ENCODE results near the gene UVSSA.

Gene UVSSA

GRCh38 chr4:1374706-1375045 is 27.7 kb downstream of the UVSSA start:
- ChIA-PET POLR2A (no interaction called here), CTCF (interaction anchor here (0.9 kb wide), 1 partner anchor 24 kb away, joined by 3 read pairs; no protein-coding TSS in a partner anchor)
- DNase-seq (ENCODE audit: low read depth, low spot score) = no peak
- no peak for TF ChIP-seq CTCF (IDR thresholded peaks at IDR 0.05; ENCODE audit: insufficient read depth, low read length, missing control alignments)
- no peak overlapping the region for H3K4me3 ChIP-seq (ENCODE audit: low read depth, low read length)

GRCh38 chr4:1375051-1375721 is 28.2 kb downstream of the UVSSA start:
- no peak for DNase-seq (ENCODE audit: low read depth, low spot score)

GRCh38 chr4:1375761-1376322 is 28.8 kb downstream of the UVSSA start:
- H3K4me3 ChIP-seq (ENCODE audit: low read depth, low read length) = no peak overlapping the region
- TF ChIP-seq CTCF (IDR thresholded peaks at IDR 0.05; ENCODE audit: insufficient read depth, low read length, missing control alignments) = no peak
- DNase-seq (ENCODE audit: low read depth, low spot score) = no peak
- ChIA-PET POLR2A (no interaction called here), CTCF (no interaction called here)

More at GRCh38 chr4:1375051-1375721, 28.2 kb downstream of the UVSSA start:
- POLR2A ChIA-PET = no interaction called here
- H3K4me3 ChIP-seq (ENCODE audit: low read depth, low read length) = no peak overlapping the region
- no peak for TF ChIP-seq CTCF (IDR thresholded peaks at IDR 0.05; ENCODE audit: insufficient read depth, low read length, missing control alignments)
- CTCF ChIA-PET = interaction anchor here (0.9 kb wide), 1 partner anchor 24 kb away, joined by 3 read pairs; no protein-coding TSS in a partner anchor

GRCh38 chr4:1376391-1376840 is 29.4 kb downstream of the UVSSA start:
- POLR2A ChIA-PET = no interaction called here
- H3K4me3 ChIP-seq (ENCODE audit: low read depth, low read length) = no peak overlapping the region
- no peak for DNase-seq (ENCODE audit: low read depth, low spot score)
- no peak for TF ChIP-seq CTCF (IDR thresholded peaks at IDR 0.05; ENCODE audit: insufficient read depth, low read length, missing control alignments)
- CTCF ChIA-PET = interaction anchor here (1.2 kb wide), 1 partner anchor 173 kb away, joined by 4 read pairs; no protein-coding TSS in a partner anchor

GRCh38 chr4:1376841-1377605 is 30.0 kb downstream of the UVSSA start:
- H3K4me3 ChIP-seq (ENCODE audit: low read depth, low read length) = no peak overlapping the region
- ChIA-PET CTCF (interaction anchor here (1.1 to 1.2 kb wide), 2 partner anchors 172 to 246 kb away, joined by 3 to 4 read pairs; no protein-coding TSS in a partner anchor), POLR2A (no interaction called here)
- no peak for DNase-seq (ENCODE audit: low read depth, low spot score)
- no peak for TF ChIP-seq CTCF (IDR thresholded peaks at IDR 0.05; ENCODE audit: insufficient read depth, low read length, missing control alignments)
